22Rv1 (cell line): Measurements from ENCODE around the gene EPB41.

Experiments used
- CTCF ChIP-seq: fragments of 450-650 bp; IDR thresholded peaks from 2 replicates; pipeline ENCODE4 v1.5.1; 2017; ENCODE audit warnings: mild to moderate bottlenecking
- ZFX ChIP-seq: fragments of 450-650 bp; IDR thresholded peaks from 2 replicates; pipeline ENCODE4 v1.6.1; 2017; ENCODE audit warnings: antibody characterized with exemption, borderline replicate concordance

- TF ChIP-seq CTCF (no peak), ZFX (no peak)
Observed at GRCh38 chr1:29047142-29047541, 132.8 kb downstream of the EPB41 start.
